ENCODE data around the gene VPREB1.

Gene VPREB1, protein sequence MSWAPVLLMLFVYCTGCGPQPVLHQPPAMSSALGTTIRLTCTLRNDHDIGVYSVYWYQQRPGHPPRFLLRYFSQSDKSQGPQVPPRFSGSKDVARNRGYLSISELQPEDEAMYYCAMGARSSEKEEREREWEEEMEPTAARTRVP

DNA sequence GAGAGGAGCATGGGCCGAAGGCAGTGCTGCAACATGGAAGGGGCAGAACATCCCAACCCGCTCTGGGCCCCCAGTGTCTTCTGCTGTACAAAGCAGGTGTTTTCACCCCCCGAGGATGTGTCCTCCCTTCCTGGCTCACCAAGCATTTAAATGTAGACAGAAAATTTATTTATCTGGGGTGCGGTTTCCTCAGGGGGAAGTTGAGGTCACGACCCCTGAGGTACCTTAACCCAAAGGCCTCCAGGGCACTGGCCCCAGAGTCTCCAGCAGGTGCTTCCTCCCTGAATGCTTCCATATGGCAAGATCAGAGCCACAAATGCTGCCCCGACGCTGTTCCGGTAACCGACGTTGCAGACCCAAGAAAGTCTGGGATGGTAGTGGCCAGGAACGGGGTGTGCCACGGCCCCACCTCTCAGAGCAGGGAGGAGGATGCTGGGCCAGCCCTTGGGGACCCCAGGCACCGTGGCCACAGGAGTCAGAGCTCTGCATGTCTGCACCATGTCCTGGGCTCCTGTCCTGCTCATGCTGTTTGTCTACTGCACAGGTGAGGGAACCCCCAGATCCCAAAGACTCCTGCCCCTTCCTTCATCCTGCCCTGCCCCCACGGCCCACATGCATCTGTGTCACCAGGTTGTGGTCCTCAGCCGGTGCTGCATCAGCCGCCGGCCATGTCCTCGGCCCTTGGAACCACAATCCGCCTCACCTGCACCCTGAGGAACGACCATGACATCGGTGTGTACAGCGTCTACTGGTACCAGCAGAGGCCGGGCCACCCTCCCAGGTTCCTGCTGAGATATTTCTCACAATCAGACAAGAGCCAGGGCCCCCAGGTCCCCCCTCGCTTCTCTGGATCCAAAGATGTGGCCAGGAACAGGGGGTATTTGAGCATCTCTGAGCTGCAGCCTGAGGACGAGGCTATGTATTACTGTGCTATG, at the start of gene VPREB1:
Gene VPREB1, plus strand, starts transcription at position 471 of the 935 bp plus-strand sequence. Its CDS starts 28 bp downstream, at position 499.
- ChIA-PET CTCF (interaction anchor here (2.0 kb wide), 1 partner anchor 9 kb away, joined by 7 read pairs; no protein-coding TSS in a partner anchor), POLR2A (interaction anchor here (1.0 kb wide), 1 partner anchor 36 kb away, joined by 3 read pairs; no protein-coding TSS in a partner anchor)
- TF ChIP-seq SP1 (IDR thresholded peaks at IDR 0.05) (no peak), ELF4 (IDR thresholded peaks at IDR 0.05) (no peak), L3MBTL2 (conservative IDR thresholded peaks at IDR 0.05) (no peak), HDGF (IDR thresholded peaks at IDR 0.05; ENCODE audit: borderline replicate concordance) (no peak), ZNF384 (IDR thresholded peaks at IDR 0.05) (no peak), FOXK2 (IDR thresholded peaks at IDR 0.05) (no peak), ARNT (IDR thresholded peaks at IDR 0.05) (no peak), FOXA1 (IDR thresholded peaks at IDR 0.05) (no peak), BHLHE40 (IDR thresholded peaks at IDR 0.05; ENCODE audit: borderline replicate concordance) (no peak), CTBP1 (IDR thresholded peaks at IDR 0.05; ENCODE audit: borderline replicate concordance) (no peak), SUZ12 (IDR thresholded peaks at IDR 0.05) (no peak), TARDBP (IDR thresholded peaks at IDR 0.05) (no peak), NFRKB (IDR thresholded peaks at IDR 0.05) (no peak), LEF1 (IDR thresholded peaks at IDR 0.05; ENCODE audit: borderline replicate concordance) (no peak), FOXM1 (IDR thresholded peaks at IDR 0.05; ENCODE audit: borderline replicate concordance) (no peak)
- TF ChIP-seq, protein P1, sequence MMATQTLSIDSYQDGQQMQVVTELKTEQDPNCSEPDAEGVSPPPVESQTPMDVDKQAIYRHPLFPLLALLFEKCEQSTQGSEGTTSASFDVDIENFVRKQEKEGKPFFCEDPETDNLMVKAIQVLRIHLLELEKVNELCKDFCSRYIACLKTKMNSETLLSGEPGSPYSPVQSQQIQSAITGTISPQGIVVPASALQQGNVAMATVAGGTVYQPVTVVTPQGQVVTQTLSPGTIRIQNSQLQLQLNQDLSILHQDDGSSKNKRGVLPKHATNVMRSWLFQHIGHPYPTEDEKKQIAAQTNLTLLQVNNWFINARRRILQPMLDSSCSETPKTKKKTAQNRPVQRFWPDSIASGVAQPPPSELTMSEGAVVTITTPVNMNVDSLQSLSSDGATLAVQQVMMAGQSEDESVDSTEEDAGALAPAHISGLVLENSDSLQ (IDR thresholded peaks at IDR 0.05), result no peak
- DNase-seq (ENCODE audit: extremely low spot score), result no peak

GRCh38 chr22:22194931-22195264, 49.7 kb upstream of the VPREB1 start:
- DNase-seq (ENCODE audit: extremely low spot score), result no peak
- POLR2A ChIA-PET, result no interaction called here
- no peak for TF ChIP-seq FOXA1 (IDR thresholded peaks at IDR 0.05)
- TF ChIP-seq CTBP1 (IDR thresholded peaks at IDR 0.05; ENCODE audit: borderline replicate concordance), result no peak
- no peak for TF ChIP-seq ELF4 (IDR thresholded peaks at IDR 0.05)
- no peak for TF ChIP-seq LEF1 (IDR thresholded peaks at IDR 0.05; ENCODE audit: borderline replicate concordance)
- no peak for TF ChIP-seq FOXM1 (IDR thresholded peaks at IDR 0.05; ENCODE audit: borderline replicate concordance)
- TF ChIP-seq ARNT (IDR thresholded peaks at IDR 0.05), result no peak
- TF ChIP-seq ZNF384 (IDR thresholded peaks at IDR 0.05), result no peak
- TF ChIP-seq, protein P1 (IDR thresholded peaks at IDR 0.05), result no peak
- no peak for TF ChIP-seq SUZ12 (IDR thresholded peaks at IDR 0.05)
- no peak for TF ChIP-seq TARDBP (IDR thresholded peaks at IDR 0.05)
- TF ChIP-seq BHLHE40 (IDR thresholded peaks at IDR 0.05; ENCODE audit: borderline replicate concordance), result no peak
- TF ChIP-seq FOXK2 (IDR thresholded peaks at IDR 0.05), result no peak
- TF ChIP-seq NFRKB (IDR thresholded peaks at IDR 0.05), result no peak
- no peak for TF ChIP-seq L3MBTL2 (conservative IDR thresholded peaks at IDR 0.05)
- CTCF ChIA-PET, result interaction anchor here (1.0 to 3.0 kb wide), 5 partner anchors 10 to 37 kb away, joined by 3 to 34 read pairs (median 5); no protein-coding TSS in a partner anchor

- ChIA-PET CTCF (interaction anchor here (0.6 to 3.0 kb wide), 11 partner anchors 9 to 268 kb away, joined by 3 to 34 read pairs (median 4); no protein-coding TSS in a partner anchor), POLR2A (no interaction called here)
- no peak for TF ChIP-seq TARDBP (IDR thresholded peaks at IDR 0.05)
- TF ChIP-seq CTBP1 (IDR thresholded peaks at IDR 0.05; ENCODE audit: borderline replicate concordance), result 0 out of 2 replicates have a peak, but pooled peaks have one; percentile 18
- DNase-seq (ENCODE audit: extremely low spot score), result peak; percentile 90
Measured at GRCh38 chr22:22195265-22196017, 49.1 kb upstream of the VPREB1 start.

DNA sequence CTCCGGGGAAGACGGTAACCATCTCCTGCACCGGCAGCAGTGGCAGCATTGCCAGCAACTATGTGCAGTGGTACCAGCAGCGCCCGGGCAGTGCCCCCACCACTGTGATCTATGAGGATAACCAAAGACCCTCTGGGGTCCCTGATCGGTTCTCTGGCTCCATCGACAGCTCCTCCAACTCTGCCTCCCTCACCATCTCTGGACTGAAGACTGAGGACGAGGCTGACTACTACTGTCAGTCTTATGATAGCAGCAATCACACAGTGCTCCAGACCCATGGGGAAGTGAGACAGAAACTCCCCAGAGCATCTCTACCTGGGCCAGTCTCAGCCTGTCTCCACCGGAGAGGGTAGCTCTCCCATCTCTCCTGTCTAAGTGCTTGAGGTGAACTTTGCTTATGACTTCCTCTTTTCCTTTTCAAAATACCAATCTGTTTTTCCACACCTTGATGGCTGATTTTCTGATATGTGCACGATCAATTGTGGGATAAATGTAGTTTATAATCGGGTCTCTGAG, 48.5 kb upstream of the VPREB1 start:
- CTCF ChIA-PET, result interaction anchor here (0.6 to 3.0 kb wide), 12 partner anchors 8 to 268 kb away, joined by 3 to 34 read pairs (median 4); no protein-coding TSS in a partner anchor
- POLR2A ChIA-PET, result no interaction called here
- no peak for TF ChIP-seq NFRKB (IDR thresholded peaks at IDR 0.05)
- no peak for TF ChIP-seq LEF1 (IDR thresholded peaks at IDR 0.05; ENCODE audit: borderline replicate concordance)
- TF ChIP-seq ARNT (IDR thresholded peaks at IDR 0.05), result no peak
- no peak for TF ChIP-seq ELF4 (IDR thresholded peaks at IDR 0.05)
- TF ChIP-seq BHLHE40 (IDR thresholded peaks at IDR 0.05; ENCODE audit: borderline replicate concordance), result no peak
- no peak for TF ChIP-seq SUZ12 (IDR thresholded peaks at IDR 0.05)
- TF ChIP-seq ZNF384 (IDR thresholded peaks at IDR 0.05), result no peak
- TF ChIP-seq CTBP1 (IDR thresholded peaks at IDR 0.05; ENCODE audit: borderline replicate concordance), result no peak
- TF ChIP-seq SP1 (IDR thresholded peaks at IDR 0.05), result no peak
- no peak for TF ChIP-seq FOXM1 (IDR thresholded peaks at IDR 0.05; ENCODE audit: borderline replicate concordance)
- TF ChIP-seq HDGF (IDR thresholded peaks at IDR 0.05; ENCODE audit: borderline replicate concordance), result no peak
- no peak for TF ChIP-seq L3MBTL2 (conservative IDR thresholded peaks at IDR 0.05)
- TF ChIP-seq FOXA1 (IDR thresholded peaks at IDR 0.05), result no peak
- TF ChIP-seq, protein P1 (IDR thresholded peaks at IDR 0.05), result no peak
- TF ChIP-seq TARDBP (IDR thresholded peaks at IDR 0.05), result no peak
- TF ChIP-seq FOXK2 (IDR thresholded peaks at IDR 0.05), result no peak
- DNase-seq (ENCODE audit: extremely low spot score), result no peak

Measured in HEK293T (cell line).